ENCODE measurements around the gene TIMP3.

DNA sequence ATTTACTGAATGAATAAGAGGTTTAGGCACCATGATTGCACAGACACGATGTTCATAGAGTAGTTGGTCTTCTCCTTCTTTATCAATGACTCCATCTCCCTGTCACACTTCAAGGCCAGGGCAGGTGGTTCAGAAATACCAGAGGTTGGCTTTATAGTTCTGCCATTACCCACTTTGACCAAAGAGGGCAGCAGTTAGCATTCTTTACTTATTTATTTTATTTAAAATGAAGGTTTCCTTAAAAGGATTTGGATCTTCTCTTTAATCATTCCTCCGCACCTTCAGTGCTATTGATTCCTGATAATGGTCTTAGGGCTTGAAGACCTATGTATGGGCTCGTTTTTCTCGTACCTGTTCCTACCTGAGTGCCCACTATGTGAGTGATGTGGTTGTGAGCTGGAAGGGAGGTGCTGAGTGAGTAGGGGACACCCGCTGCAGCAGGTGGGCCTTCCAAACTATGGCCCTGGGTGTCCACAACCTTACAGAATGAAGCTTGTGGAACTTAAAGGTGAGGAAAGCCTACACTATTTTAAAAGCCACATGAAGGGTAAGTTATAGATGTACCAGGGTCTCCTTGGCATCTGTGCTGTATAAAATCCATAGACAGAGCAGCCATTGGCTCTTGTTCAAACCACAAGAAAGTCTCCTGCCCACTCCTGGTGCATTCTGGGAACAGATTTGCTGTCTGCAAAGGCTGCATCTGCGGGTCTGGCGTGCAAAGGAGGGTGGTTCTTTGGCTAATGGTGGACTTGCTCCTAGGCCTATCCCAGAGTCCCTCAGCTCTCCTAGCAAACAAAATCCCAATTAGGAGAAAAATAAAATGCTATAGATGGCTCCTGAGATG lies 35.0 kb downstream of the TIMP3 start:
- TF ChIP-seq, protein P1, sequence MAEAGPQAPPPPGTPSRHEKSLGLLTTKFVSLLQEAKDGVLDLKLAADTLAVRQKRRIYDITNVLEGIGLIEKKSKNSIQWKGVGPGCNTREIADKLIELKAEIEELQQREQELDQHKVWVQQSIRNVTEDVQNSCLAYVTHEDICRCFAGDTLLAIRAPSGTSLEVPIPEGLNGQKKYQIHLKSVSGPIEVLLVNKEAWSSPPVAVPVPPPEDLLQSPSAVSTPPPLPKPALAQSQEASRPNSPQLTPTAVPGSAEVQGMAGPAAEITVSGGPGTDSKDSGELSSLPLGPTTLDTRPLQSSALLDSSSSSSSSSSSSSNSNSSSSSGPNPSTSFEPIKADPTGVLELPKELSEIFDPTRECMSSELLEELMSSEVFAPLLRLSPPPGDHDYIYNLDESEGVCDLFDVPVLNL (CRISPR knock-in tag; IDR thresholded peaks at IDR 0.05; ENCODE audit: borderline replicate concordance, low read depth), result no peak
- TF ChIP-seq, protein P2, sequence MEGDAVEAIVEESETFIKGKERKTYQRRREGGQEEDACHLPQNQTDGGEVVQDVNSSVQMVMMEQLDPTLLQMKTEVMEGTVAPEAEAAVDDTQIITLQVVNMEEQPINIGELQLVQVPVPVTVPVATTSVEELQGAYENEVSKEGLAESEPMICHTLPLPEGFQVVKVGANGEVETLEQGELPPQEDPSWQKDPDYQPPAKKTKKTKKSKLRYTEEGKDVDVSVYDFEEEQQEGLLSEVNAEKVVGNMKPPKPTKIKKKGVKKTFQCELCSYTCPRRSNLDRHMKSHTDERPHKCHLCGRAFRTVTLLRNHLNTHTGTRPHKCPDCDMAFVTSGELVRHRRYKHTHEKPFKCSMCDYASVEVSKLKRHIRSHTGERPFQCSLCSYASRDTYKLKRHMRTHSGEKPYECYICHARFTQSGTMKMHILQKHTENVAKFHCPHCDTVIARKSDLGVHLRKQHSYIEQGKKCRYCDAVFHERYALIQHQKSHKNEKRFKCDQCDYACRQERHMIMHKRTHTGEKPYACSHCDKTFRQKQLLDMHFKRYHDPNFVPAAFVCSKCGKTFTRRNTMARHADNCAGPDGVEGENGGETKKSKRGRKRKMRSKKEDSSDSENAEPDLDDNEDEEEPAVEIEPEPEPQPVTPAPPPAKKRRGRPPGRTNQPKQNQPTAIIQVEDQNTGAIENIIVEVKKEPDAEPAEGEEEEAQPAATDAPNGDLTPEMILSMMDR (IDR thresholded peaks at IDR 0.05), result no peak
- TF ChIP-seq JAZF1 (CRISPR knock-in tag; IDR thresholded peaks at IDR 0.05) (no peak), MAX (CRISPR knock-in tag; IDR thresholded peaks at IDR 0.05) (no peak), ELF4 (CRISPR knock-in tag; IDR thresholded peaks at IDR 0.05; ENCODE audit: low read depth) (no peak), OVOL2 (CRISPR knock-in tag; IDR thresholded peaks at IDR 0.05; ENCODE audit: borderline replicate concordance) (no peak), ZNF317 (CRISPR knock-in tag; IDR thresholded peaks at IDR 0.05; ENCODE audit: borderline replicate concordance, low read depth) (no peak), TP53 (CRISPR knock-in tag; IDR thresholded peaks at IDR 0.05) (no peak)
